Prostate gland (tissue), 2 donors: ENCODE data around the gene PRKAR1B. TPM values are rescaled to one million over a fixed set of nuclear protein-coding genes. Genes with fewer than 3 reads are reported as not detected.

Source experiments
- DNase-seq: peaks from one replicate; pipeline ENCODE4 v3.0.0-alpha.2; 2019; ENCODE audit warnings: low spot score
- H3K27ac ChIP-seq, 2 donors: fragments of 200-600 bp; sonication (generic); 2 replicates each; pipeline ENCODE4 v1.5.1; 2017 to 2019
- H3K27me3 ChIP-seq: fragments of 200-600 bp; sonication (generic); replicated peaks from 2 replicates; pipeline ENCODE4 v1.5.1; 2019; ENCODE audit not compliant: insufficient read depth
- H3K36me3 ChIP-seq, 2 donors: fragments of 200-600 bp; sonication (generic); 1 replicate in 1 of 2; 2 replicates in 1 of 2; pipeline versions ENCODE4 v1.5.1 to v1.8.1; 2017 to 2019
- H3K4me1 ChIP-seq: fragments of 200-600 bp; sonication (generic); replicated peaks from 2 replicates; pipeline ENCODE4 v1.5.1; 2019
- H3K4me3 ChIP-seq, 2 donors: fragments of 200-600 bp; sonication (generic); 2 replicates each; pipeline ENCODE4 v1.5.1; 2017 to 2019
- H3K9me3 ChIP-seq: fragments of 200-600 bp; sonication (generic); 2 replicates; pipeline ENCODE4 v1.5.1; 2017
- POLR2A ChIP-seq: fragments of 450-650 bp; IDR thresholded peaks from one replicate; pipeline ENCODE4 v1.6.1; 2016; ENCODE audit warnings: antibody characterized with exemption, mild to moderate bottlenecking
- POLR2AphosphoS5 ChIP-seq: sonication (generic); formaldehyde crosslinking; IDR thresholded peaks from one replicate; pipeline ENCODE4 v1.6.1; 2017; ENCODE audit warnings: antibody characterized with exemption
- WGBS: methylation state at CpG from one replicate; pipeline ENCODE4 v1.1.5; 2018; 5-methylcytosine and 5-hydroxymethylcytosine counted together
- intact Hi-C: fragments of 100-400 bp; cut with DNase I; formaldehyde crosslinking; loops from one replicate; pipeline ENCODE4 v1.14.2; 2022
- total RNA-seq, 2 donors: library from RNA; depleted of rRNA; stranded (reverse); fragments of >200 nt; gene quantifications; one replicate each; pipeline ENCODE4 v1.1.0, GENCODE V29; 2016
- TF ChIP-seq, protein P1 (sequence below), 4 experiments: fragments of 200-600 bp in 2 of 4; fragments of 450-650 bp in 2 of 4; sonication (generic) in 2 of 4; IDR thresholded peaks; 1 replicate in 3 of 4; 2 replicates in 1 of 4; pipeline ENCODE4 v1.5.1; 2016 to 2019; ENCODE audit warnings: antibody characterized with exemption in 4 of 4, mild to moderate bottlenecking in 2 of 4, moderate library complexity in 2 of 4

The PRKAR1B gene
- total RNA-seq, 2 donors from 2014 or later: 20.2 to 44.8 TPM

DNA sequence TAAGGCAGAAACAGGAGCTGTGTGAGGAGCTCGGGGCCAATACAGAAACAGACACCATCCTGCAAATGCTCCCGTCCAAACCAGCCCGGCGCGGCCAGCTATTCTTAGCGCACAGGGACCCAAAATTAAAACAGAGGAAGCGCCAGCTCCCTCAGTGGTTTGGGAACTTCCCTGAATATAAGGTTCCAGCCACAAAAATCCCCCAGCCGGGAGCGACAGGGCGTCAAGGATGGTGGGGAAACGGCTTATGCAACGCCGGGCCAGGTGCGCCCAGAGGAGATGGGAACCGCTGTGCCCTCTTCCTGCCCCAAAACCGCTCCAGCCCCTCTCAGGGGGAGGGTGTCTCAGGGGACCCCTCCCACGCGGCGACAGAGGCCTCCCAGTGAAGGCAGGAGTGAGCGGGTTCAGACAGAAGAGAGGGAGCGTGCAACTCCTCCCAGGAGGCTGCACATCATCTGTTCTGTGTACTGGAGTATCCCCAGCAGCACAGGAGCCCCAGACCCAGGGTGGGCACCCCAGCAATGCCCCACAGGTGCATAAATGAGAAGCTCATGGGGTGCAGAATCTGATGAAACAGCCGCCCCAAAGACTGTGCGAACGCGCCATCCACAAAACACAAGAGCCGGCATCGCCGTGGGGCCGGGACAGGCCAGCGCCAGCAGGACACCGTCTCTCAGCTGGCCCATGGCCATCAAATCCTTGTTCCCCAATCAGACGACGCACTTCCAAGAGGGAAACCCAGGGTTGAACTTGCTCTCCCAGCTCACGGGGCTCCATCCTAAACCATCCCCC, 133.6 kb downstream of the PRKAR1B start:
- no peaks in the 10 kb centered on the region for H3K36me3 ChIP-seq
- H3K4me3 ChIP-seq: no peak overlapping the region
- 89% methylated on average over 34 of the region's 34 CpGs for WGBS
- TF ChIP-seq POLR2AphosphoS5 (no peak), POLR2A (no peak)
- TF ChIP-seq, protein P1, sequence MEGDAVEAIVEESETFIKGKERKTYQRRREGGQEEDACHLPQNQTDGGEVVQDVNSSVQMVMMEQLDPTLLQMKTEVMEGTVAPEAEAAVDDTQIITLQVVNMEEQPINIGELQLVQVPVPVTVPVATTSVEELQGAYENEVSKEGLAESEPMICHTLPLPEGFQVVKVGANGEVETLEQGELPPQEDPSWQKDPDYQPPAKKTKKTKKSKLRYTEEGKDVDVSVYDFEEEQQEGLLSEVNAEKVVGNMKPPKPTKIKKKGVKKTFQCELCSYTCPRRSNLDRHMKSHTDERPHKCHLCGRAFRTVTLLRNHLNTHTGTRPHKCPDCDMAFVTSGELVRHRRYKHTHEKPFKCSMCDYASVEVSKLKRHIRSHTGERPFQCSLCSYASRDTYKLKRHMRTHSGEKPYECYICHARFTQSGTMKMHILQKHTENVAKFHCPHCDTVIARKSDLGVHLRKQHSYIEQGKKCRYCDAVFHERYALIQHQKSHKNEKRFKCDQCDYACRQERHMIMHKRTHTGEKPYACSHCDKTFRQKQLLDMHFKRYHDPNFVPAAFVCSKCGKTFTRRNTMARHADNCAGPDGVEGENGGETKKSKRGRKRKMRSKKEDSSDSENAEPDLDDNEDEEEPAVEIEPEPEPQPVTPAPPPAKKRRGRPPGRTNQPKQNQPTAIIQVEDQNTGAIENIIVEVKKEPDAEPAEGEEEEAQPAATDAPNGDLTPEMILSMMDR (IDR thresholded peaks at IDR 0.05): no peak
- DNase-seq: no peak
- H3K9me3 ChIP-seq: no peaks in the 10 kb centered on the region
- intact Hi-C loops: no loop called here
- H3K27ac ChIP-seq: no peak overlapping the region
- H3K27me3 ChIP-seq: no peaks in the 10 kb centered on the region
- H3K4me1 ChIP-seq: no peaks in the 10 kb centered on the region

DNA sequence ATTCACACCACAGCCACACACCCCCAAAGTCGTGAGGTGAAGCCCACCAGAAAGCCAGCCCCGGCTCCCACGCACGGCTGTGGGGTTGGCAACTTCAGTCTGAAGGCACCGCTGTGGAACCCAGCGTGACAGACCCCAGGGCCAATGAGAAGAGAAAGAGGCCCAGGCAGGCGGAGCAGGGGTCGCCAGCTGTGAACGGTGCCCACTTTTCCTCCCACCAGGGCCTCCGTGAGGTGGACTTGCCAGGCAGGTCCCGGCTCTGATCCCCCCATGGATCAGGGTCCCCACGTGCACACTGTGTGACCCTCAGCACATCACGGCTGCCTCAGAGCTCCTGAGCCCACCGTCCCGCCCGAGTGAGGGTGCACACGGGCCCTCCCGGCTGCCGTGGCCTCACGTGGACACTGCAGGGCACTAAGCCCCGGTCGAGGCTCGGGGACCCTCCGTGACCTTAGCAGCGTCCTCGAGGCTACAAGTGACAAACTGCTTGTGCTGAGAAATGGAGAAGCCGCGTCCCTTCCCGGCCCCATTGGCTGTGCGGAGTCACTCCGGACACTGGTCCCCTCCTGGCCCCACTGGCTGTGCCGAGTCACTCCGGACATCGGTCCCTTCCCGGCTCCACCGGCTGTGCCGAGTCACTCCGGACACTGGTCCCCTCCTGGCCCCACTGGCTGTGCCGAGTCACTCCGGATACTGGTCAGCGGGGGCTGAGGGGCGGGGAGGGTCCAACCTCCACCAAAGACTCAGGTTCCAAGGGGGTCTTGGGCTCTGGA, 135.0 kb downstream of the PRKAR1B start:
- 92% methylated on average over 40 of the region's 42 CpGs for WGBS
- H3K9me3 ChIP-seq: no peaks in the 10 kb centered on the region
- TF ChIP-seq, protein P1 (IDR thresholded peaks at IDR 0.05): no peak
- TF ChIP-seq POLR2A: no peak
- TF ChIP-seq POLR2AphosphoS5: no peak
- no peak for DNase-seq
- no peaks in the 10 kb centered on the region for H3K36me3 ChIP-seq
- no peak overlapping the region for H3K4me3 ChIP-seq
- intact Hi-C loops: no loop called here
- H3K27me3 ChIP-seq: no peaks in the 10 kb centered on the region
- H3K27ac ChIP-seq: no peak overlapping the region
- no peaks in the 10 kb centered on the region for H3K4me1 ChIP-seq

DNA sequence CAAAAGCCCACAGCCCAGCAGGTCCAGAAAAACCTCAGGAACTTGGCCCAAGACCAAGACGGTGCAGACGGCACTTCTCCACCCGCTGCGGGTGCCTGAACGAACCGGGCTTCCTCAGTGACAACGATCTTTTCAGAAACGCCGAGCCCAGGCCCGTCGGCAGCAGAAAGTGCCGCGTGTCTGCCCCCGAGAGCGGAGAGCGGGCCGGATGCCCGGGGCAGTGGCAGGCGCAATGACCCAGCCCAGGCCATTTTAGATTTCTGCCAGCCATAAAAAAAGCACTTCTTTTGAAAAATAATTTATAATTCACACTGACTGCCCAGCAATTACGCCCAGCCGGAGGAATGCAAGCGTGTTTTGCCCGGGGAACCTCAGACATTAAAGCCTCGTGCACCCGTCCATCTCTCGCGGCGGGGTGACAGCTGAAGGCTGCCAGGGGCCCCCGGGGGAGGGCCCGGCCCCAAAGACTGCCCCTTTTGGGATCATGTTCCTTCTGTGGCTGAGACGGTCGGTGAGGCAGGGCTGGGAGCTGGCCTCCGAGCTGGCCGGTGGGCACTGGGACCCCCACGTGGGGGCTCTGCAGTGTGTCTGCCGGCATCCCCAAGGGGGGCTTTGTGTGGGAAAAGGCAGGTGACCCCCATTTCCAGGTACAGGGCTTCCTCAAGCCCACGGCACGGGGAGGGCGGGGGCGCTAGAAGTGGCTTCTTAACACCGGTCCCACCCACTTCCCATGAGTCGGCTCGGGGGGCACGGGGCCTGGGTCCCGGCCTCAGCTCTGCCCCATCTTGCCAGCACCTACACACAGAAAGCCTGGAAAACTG, 136.1 kb downstream of the PRKAR1B start:
- Histone ChIP-seq H3K36me3 (no peaks in the 10 kb centered on the region), H3K9me3 (no peaks in the 10 kb centered on the region), H3K27me3 (no peaks in the 10 kb centered on the region), H3K27ac (peak overlapping the region in 1 of 2 donors; percentile 49), H3K4me1 (no peaks in the 10 kb centered on the region), H3K4me3 (no peak overlapping the region)
- WGBS: 35% methylated on average over 45 of the region's 45 CpGs
- DNase-seq: peak; percentile 29
- TF ChIP-seq POLR2AphosphoS5 (no peak), POLR2A (no peak)
- TF ChIP-seq, protein P1 (IDR thresholded peaks at IDR 0.05): no peak
- intact Hi-C loops: no loop called here

DNA sequence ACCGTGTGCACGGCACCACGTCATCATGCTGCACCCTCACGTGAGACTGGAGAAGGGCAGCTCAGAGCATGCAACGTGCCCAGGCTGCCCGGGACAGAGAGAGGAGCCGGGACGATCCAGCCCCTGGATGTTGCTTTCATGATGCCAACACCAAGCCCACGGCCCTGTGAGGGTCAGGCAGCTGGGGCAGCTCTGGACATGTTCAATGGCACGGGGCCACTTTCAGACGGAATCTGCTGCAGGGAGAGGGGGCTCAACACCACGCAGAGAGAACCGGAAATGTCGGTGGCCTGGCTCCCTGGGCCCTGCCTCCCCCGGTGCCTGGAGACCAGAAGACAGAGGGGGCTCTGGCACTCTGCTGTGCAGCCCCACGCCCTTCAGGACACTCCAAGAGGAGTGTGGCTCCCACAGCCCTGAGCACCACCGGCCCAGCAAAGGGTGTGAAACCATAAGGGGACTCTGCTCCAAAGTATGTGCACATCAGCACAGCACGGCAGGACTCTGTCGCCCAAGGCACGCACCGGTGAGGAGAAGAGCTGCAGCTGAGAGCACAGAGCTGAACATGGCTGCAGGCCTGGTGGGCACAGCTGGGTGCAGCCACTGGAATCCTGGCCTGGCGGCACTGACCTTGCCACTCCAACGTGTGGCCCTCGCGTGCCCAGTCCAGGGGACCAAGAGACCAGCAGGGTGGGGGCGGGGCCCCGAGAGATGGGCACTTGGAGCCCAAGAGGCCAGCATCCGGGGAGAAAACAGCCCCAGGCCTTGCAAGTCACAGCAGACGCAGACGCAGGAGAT, 137.1 kb downstream of the PRKAR1B start:
- WGBS: 73% methylated on average over 30 of the region's 30 CpGs
- H3K9me3 ChIP-seq: no peaks in the 10 kb centered on the region
- intact Hi-C loops: no loop called here
- no peak overlapping the region for H3K4me3 ChIP-seq
- H3K27ac ChIP-seq: peak overlapping the region in 1 of 2 donors; percentile 49
- H3K36me3 ChIP-seq: no peaks in the 10 kb centered on the region
- no peak for DNase-seq
- TF ChIP-seq POLR2AphosphoS5 (no peak), POLR2A (no peak)
- TF ChIP-seq, protein P1 (IDR thresholded peaks at IDR 0.05): no peak
- H3K27me3 ChIP-seq: no peaks in the 10 kb centered on the region
- no peaks in the 10 kb centered on the region for H3K4me1 ChIP-seq
